PC-3 (cell line): Measurements from ENCODE around the gene EIF4E2. TPM values are rescaled to one million over a fixed set of nuclear protein-coding genes. Genes with fewer than 3 reads are reported as not detected.
A peak's percentile ranks its signal among the peaks of the same experiment; 100 is the strongest.

Experiments used
- ATAC-seq: fragments of 200-7000 bp; cut with Tn5 transposase; 2 replicates; pipeline ENCODE4 v1.9.1; 2020; ENCODE audit warnings: mild to moderate bottlenecking, moderate library complexity
- BruUV-seq: library from RNA; stranded (reverse); fragments of 400-500 nt; replicated peaks from 2 replicates; lab custom pipeline; 2021; lab: Mats Ljungman, UMichigan
- CTCF ChIA-PET: fragments of 300-600 bp; sonication (Branson Sonifier 250); formaldehyde crosslinking; loops from one replicate; lab custom pipeline; 2022; ENCODE audit warnings: antibody characterized with exemption; lab: Charles Lee
- POLR2A ChIA-PET: fragments of 300-600 bp; sonication (Branson Sonifier 250); formaldehyde crosslinking; loops from one replicate; lab custom pipeline; 2022; ENCODE audit warnings: antibody characterized with exemption; ENCODE audit not compliant: unreplicated experiment; lab: Charles Lee
- DNase-seq: peaks from one replicate; pipeline ENCODE4 v3.0.0-alpha.2; 2015
- H2AFZ ChIP-seq: fragments of 300-600 bp; sonication (generic); 2 replicates; pipeline ENCODE4 v1.6.0; 2016; ENCODE audit warnings: antibody characterized with exemption, low read length
- H3F3A ChIP-seq: fragments of 300-600 bp; sonication (generic); one replicate; pipeline ENCODE4 v1.6.0; 2017; ENCODE audit warnings: antibody characterized with exemption, low read length, control low read depth, mild to moderate bottlenecking; ENCODE audit not compliant: unreplicated experiment
- H3K27ac ChIP-seq: fragments of 300-600 bp; sonication (generic); 2 replicates; pipeline ENCODE4 v1.5.1; 2016; ENCODE audit warnings: mild to moderate bottlenecking, low read length
- H3K27me3 ChIP-seq: fragments of 300-600 bp; sonication (generic); 2 replicates; pipeline ENCODE4 v1.6.1; 2016; ENCODE audit warnings: low read length, mixed read lengths
- H3K36me3 ChIP-seq: fragments of 300-600 bp; sonication (generic); 2 replicates; pipeline ENCODE4 v1.6.1; 2016; ENCODE audit warnings: low read depth, mixed run types, low read length, mixed read lengths
- H3K4me1 ChIP-seq: fragments of 300-600 bp; sonication (generic); 2 replicates; pipeline ENCODE4 v1.5.1; 2016; ENCODE audit warnings: low read length; ENCODE audit not compliant: insufficient read depth
- H3K4me2 ChIP-seq: fragments of 300-600 bp; sonication (generic); 2 replicates; pipeline ENCODE4 v1.6.0; 2016; ENCODE audit warnings: low read length
- H3K4me3 ChIP-seq: fragments of 300-600 bp; sonication (generic); 2 replicates; pipeline ENCODE4 v1.5.1; 2016; ENCODE audit warnings: mild to moderate bottlenecking, low read length, mixed read lengths
- H3K79me2 ChIP-seq: fragments of 300-600 bp; sonication (generic); 2 replicates; pipeline ENCODE4 v1.6.1; 2017; ENCODE audit warnings: low read length, mixed read lengths
- H3K9ac ChIP-seq: fragments of 300-600 bp; sonication (generic); 2 replicates; pipeline ENCODE4 v1.6.0; 2016; ENCODE audit warnings: mild to moderate bottlenecking, low read length
- H3K9me2 ChIP-seq: fragments of 300-600 bp; sonication (generic); replicated peaks from 2 replicates; pipeline ENCODE4 v1.6.1; 2016; ENCODE audit warnings: mixed run types, low read length, mixed read lengths
- H3K9me3 ChIP-seq: fragments of 300-600 bp; sonication (generic); 2 replicates; pipeline ENCODE4 v1.6.1; 2016; ENCODE audit warnings: low read length, mixed read lengths
- H4K20me1 ChIP-seq: fragments of 300-600 bp; sonication (generic); 2 replicates; pipeline ENCODE4 v1.6.1; 2016; ENCODE audit warnings: low read length, mixed read lengths
- EZH2 ChIP-seq: fragments of 300-600 bp; sonication (generic); IDR thresholded peaks from one replicate; pipeline ENCODE4 v1.6.1; 2017; ENCODE audit warnings: antibody characterized with exemption, mild to moderate bottlenecking, low read length; ENCODE audit not compliant: unreplicated experiment
- EZH2phosphoT487 ChIP-seq: fragments of 300-600 bp; sonication (generic); IDR thresholded peaks from 2 replicates; pipeline ENCODE4 v1.6.1; 2018; ENCODE audit warnings: mild to moderate bottlenecking, antibody characterized with exemption, low read length, borderline replicate concordance
- intact Hi-C: fragments of 100-400 bp; cut with micrococcal nuclease; formaldehyde crosslinking; loops from 2 replicates; pipeline ENCODE4 v1.9.0; 2023
- total RNA-seq: library from RNA; depleted of rRNA; stranded (reverse); fragments of >200 nt; gene quantifications from 2 replicates; pipeline ENCODE4 v1.2.3, GENCODE V29; 2014
- TF ChIP-seq, protein P1 (sequence below): fragments of 300-600 bp; sonication (generic); conservative IDR thresholded peaks from 2 replicates; pipeline ENCODE4 v1.5.1; 2017; ENCODE audit warnings: antibody characterized with exemption, low read depth, mild to moderate bottlenecking, low read length

Gene EIF4E2
- total RNA-seq, 1 experiment from 2014 or later = 55.1 TPM

- no peak for TF ChIP-seq EZH2phosphoT487
- TF ChIP-seq, protein P1, sequence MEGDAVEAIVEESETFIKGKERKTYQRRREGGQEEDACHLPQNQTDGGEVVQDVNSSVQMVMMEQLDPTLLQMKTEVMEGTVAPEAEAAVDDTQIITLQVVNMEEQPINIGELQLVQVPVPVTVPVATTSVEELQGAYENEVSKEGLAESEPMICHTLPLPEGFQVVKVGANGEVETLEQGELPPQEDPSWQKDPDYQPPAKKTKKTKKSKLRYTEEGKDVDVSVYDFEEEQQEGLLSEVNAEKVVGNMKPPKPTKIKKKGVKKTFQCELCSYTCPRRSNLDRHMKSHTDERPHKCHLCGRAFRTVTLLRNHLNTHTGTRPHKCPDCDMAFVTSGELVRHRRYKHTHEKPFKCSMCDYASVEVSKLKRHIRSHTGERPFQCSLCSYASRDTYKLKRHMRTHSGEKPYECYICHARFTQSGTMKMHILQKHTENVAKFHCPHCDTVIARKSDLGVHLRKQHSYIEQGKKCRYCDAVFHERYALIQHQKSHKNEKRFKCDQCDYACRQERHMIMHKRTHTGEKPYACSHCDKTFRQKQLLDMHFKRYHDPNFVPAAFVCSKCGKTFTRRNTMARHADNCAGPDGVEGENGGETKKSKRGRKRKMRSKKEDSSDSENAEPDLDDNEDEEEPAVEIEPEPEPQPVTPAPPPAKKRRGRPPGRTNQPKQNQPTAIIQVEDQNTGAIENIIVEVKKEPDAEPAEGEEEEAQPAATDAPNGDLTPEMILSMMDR = peak; percentile 44
- Histone ChIP-seq H4K20me1 (no peaks in the 10 kb centered on the region), H3K4me2 (peak overlapping the region; percentile 54), H2AFZ (peak overlapping the region; percentile 8; the same call in 1 of the 2 replicates), H3K79me2 (no peaks in the 10 kb centered on the region), H3K9me2 (no peaks in the 10 kb centered on the region), H3K27me3 (no peaks in the 10 kb centered on the region), H3K4me1 (peaks cover 42% of the 10 kb centered on the region), H3K36me3 (no peaks in the 10 kb centered on the region), H3K27ac (peak overlapping the region; percentile 93), H3K9ac (peak overlapping the region; percentile 62), H3F3A (peaks cover 10% of the 10 kb centered on the region), H3K4me3 (peak overlapping the region; percentile 6; the same call in 1 of the 2 replicates), H3K9me3 (no peaks in the 10 kb centered on the region)
- ATAC-seq = peak; percentile 76
- intact Hi-C loops = loop anchor here (1.0 kb wide), 1 partner anchor 25 kb away; no protein-coding TSS in a partner anchor
- peak; percentile 90 for DNase-seq
- BruUV-seq = no TSS peak
- POLR2A ChIA-PET = interaction anchor here (1.0 to 1.2 kb wide), 2 partner anchors 25 to 42 kb away, joined by 3 to 5 read pairs; partner anchors contain the start of genes EIF4E2 and TIGD1
- CTCF ChIA-PET = no interaction called here
Observed at GRCh38 chr2:232592772-232593395, 42.4 kb downstream of the EIF4E2 start.

DNA sequence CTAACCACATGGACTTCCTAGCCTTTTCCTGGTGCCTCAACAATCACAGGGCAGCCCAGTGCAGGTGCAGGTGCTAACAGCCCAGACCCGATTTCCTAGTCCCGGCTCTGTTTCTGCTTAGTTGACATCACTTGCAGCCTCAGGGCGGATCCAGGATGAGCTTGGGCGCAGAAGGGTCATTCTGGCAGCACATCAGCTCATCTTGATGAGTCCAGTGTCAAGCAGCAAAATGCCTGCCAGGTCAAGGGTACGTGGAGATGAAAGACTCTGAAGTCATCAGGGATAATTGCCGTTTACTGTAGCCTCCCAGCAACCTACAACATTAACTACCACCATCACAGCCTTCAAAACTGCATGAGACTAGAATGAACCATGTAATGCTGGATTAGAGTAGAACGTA lies 43.5 kb downstream of the EIF4E2 start:
- DNase-seq (no peak), ATAC-seq (no peak)
- peak overlapping the region; percentile 62; the same call in 1 of the 2 replicates for H3K9ac ChIP-seq
- TF ChIP-seq EZH2phosphoT487 (no peak), EZH2 (no peak)
- TF ChIP-seq, protein P1 = no peak
- CTCF ChIA-PET = no interaction called here
- no peaks in the 10 kb centered on the region for H3K9me3 ChIP-seq
- no peak overlapping the region for H3K4me3 ChIP-seq
- H3K27me3 ChIP-seq = no peaks in the 10 kb centered on the region
- H3K36me3 ChIP-seq = no peaks in the 10 kb centered on the region
- no peaks in the 10 kb centered on the region for H3K9me2 ChIP-seq
- intact Hi-C loops = loop anchor here (1.0 kb wide), 1 partner anchor 26 kb away; no protein-coding TSS in a partner anchor
- H3K27ac ChIP-seq = peak overlapping the region; percentile 93
- H3K4me2 ChIP-seq = no peak overlapping the region
- no peaks in the 10 kb centered on the region for H3K79me2 ChIP-seq
- POLR2A ChIA-PET = no interaction called here
- H3K4me1 ChIP-seq = peaks cover 33% of the 10 kb centered on the region
- no TSS peak for BruUV-seq
- no peaks in the 10 kb centered on the region for H4K20me1 ChIP-seq
- peaks cover 10% of the 10 kb centered on the region for H3F3A ChIP-seq
- no peak overlapping the region for H2AFZ ChIP-seq

- BruUV-seq = no TSS peak
- intact Hi-C loops = no loop called here
- TF ChIP-seq EZH2 (no peak), EZH2phosphoT487 (no peak)
- TF ChIP-seq, protein P1 = no peak
- DNase-seq (no peak), ATAC-seq (no peak)
- POLR2A ChIA-PET = no interaction called here
- no peak overlapping the region for H2AFZ ChIP-seq
- H3K27ac ChIP-seq = no peak overlapping the region
- no peaks in the 10 kb centered on the region for H3K27me3 ChIP-seq
- no peaks in the 10 kb centered on the region for H3K9me2 ChIP-seq
- no peak overlapping the region for H3K9ac ChIP-seq
- peaks cover 3% of the 10 kb centered on the region for H3F3A ChIP-seq
- no peaks in the 10 kb centered on the region for H3K9me3 ChIP-seq
- H3K4me2 ChIP-seq = no peak overlapping the region
- no peaks in the 10 kb centered on the region for H3K36me3 ChIP-seq
- no peaks in the 10 kb centered on the region for H3K79me2 ChIP-seq
- H3K4me3 ChIP-seq = no peak overlapping the region
- CTCF ChIA-PET = no interaction called here
- peaks cover 14% of the 10 kb centered on the region for H3K4me1 ChIP-seq
- no peaks in the 10 kb centered on the region for H4K20me1 ChIP-seq
Observed at GRCh38 chr2:232597362-232598079, 47.0 kb downstream of the EIF4E2 start.
